HG02588 (cell line): Measurements from ENCODE around the gene SRD5A1.

Experiments used
- ATAC-seq: cut with Tn5 transposase; IDR thresholded peaks from one replicate; pipeline ENCODE4 v1.9.1; 2021; ENCODE audit warnings: mild to moderate bottlenecking, moderate library complexity; ENCODE audit not compliant: unreplicated experiment

The SRD5A1 gene

DNA sequence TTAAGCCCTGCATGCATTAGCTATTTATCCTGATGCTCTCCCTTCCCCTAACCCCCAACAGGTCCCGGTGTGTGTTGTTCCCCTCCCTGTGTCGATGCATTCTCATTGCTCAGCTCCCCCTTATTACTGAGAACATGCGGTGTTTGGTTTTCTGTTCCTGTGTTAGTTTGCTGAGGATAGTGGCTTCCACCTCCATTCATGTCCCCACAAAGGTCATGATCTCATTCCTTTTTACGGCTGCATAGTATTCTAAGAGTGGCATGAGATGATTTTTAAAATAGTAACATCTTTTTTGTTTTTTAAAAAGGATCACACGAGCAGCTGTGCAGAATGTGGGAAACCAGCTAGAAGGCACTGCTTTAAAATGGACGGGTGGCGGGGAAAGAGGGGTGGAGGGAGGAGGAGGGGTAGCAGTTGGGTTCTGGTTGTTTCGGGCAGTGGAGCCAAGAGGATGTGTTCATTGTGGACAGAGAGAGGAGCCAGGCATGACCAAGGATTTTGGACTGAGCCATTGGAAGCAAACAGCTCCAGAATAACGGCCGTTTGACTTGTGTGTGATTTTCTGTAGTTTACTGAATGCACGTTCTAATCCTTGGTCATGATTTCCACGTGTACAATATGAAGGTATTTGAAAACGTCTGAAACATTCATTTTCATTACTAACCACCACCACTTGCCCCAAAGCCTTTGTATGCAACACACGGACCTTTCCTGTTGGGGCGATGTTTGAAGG, 78.3 kb downstream of the SRD5A1 start:
- no peak for ATAC-seq

DNA sequence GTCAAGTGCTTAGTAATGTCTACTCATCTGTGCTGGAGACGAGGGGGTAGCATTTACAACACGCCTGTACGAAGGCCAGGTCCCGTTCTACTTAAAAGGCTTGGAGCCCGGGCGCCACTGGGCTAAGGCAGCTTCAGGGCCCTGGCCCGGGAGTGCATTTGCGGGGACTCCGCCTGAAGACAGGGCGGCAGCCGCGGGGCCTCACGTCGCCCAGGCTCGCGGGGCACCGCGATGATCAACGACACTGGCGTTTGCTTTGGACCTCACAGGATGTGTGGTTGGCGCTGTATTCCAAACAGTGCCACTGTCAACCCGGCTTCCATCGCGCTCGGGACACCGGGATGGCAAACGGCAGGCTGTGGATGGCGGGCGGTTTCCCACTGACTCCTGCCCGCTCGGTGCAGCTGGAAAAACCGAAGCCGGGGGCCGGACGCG, 78.9 kb downstream of the SRD5A1 start:
- no peak for ATAC-seq

DNA sequence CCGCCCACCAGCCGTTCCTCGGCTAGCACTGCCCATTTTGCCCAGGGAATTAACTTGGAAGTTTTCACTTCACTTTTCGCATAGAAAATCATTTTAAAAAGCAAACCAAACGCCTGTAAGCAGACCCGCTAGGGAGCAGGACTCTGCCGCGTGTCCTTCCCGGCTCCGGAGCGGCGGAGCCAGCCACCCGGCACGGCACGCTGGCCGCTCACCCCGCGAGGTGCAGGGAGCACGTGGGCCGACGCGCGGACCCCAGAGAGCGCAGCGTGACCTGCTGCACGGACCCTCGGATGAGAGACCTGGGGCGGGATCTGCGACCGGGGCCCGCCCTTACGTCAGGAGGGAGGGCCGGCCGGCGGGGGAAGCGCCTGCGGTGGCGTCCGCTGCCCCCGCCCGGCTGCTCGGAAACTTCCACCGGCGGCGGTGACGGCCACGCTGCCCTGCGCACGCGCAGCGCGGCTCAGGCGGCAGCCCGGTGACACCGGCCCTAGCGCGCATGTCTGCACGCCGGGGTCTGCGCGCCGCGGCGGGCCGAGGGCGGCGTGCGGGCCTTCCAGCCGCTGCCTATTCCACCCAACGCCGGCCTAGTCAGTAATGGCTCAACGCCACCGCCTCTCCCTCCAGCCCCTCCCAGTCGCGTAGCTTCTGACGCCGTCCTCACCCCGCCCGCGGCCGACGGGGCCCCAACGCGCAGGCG, 79.5 kb downstream of the SRD5A1 start:
- ATAC-seq = peak; percentile 54

DNA sequence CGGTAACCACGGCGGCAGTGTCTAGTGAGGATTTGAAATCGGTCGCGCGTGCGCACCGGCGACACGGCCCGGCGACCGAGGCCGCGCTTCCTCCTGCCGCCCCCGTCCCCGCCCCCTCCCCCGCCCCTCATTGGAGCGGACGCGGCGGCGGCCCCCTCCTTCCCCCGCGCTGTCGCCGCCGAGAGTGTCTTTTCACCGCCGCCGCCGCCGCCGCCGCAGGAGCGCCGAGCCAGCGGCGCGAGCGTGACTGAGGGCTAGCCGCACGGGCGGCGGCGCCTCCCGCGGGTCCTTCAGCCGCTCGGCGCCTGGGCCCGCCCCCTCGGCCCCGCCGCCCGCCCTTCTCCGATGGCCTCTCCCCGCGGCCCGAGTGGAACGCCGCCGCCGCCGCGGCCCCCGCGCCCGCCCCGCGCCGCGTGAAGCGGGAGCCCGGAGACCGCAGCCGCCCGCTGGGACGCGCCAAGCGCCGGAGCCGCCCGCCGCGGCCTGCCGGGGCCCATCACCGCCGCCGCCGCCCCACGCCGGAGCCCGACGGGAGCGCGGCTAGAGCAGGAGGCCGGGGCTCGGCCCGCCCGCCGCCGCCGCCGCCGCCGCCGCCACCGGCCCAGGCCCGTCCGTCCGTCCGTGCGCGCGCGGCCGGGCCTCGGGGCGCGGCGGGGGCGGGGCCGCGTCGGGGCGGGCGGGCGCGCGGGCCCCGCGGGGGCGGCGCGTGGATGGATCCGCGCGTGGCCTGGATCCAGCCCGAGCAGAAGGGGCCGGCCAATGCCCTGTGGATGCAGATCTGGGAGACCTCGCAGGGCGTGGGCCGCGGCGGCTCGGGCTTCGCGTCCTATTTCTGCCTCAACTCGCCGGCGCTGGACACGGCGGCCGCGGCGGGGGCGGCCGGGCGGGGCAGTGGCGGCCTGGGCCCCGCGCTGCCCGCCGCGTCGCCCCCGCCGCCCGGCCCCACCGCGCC, 80.3 kb downstream of the SRD5A1 start, which contains the start of gene TENT4A:
TSS of gene TENT4A (plus strand) at position 159 of the 952 bp plus-strand sequence. CDS start at position 711, 552 bp downstream.
- ATAC-seq = peak; percentile 25

DNA sequence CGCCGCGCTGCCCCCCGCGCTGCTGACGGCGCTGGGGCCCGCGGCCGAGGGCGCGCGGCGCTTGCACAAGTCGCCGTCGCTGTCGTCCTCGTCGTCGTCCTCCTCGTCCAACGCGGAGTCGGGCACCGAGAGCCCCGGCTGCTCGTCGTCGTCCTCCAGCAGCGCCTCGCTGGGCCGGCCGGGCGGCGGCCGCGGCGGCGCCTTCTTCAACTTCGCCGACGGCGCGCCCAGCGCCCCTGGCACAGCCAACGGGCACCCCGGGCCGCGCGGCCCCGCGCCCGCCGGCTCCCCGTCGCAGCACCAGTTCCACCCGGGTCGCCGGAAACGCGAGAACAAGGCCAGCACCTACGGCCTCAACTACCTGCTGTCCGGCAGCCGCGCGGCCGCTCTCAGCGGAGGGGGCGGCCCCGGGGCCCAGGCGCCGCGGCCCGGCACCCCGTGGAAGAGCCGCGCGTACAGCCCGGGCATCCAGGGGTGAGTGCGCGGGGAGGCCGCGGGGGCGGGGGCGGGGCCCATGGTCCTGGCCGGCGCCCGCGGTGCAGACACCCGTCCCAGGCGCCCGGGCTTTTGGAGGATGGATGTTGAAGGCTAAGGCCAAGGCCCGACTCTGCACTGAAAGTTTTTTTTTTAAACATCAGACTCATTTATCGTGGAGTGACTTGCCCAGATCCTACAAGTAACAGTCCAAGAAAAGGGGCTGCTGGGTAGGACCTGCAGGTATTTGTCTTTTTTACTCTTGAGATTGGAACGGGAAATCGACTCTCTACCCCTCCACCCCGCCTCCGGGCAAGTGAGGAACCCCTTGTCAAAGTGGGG, 81.2 kb downstream of the SRD5A1 start:
- ATAC-seq = peak; percentile 10

DNA sequence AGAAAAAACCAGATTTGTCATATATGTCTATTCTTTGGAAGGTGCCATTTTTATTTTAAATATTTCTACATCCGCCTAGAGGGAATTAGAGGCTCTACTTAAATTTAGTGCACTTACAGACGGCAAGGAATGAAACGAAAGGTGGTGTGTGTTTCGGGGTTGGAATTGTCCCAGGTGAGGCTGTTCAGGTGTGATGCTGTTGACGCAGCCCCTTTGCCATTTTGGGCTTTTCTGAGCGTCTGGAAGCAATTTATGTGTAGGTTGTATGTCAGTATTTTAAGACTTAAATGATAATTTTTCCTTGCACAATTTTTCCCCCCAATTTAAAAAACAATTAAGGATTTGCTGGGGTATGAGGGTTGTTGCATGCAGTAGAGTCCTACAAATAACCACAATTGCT, 82.0 kb downstream of the SRD5A1 start:
- ATAC-seq = no peak

DNA sequence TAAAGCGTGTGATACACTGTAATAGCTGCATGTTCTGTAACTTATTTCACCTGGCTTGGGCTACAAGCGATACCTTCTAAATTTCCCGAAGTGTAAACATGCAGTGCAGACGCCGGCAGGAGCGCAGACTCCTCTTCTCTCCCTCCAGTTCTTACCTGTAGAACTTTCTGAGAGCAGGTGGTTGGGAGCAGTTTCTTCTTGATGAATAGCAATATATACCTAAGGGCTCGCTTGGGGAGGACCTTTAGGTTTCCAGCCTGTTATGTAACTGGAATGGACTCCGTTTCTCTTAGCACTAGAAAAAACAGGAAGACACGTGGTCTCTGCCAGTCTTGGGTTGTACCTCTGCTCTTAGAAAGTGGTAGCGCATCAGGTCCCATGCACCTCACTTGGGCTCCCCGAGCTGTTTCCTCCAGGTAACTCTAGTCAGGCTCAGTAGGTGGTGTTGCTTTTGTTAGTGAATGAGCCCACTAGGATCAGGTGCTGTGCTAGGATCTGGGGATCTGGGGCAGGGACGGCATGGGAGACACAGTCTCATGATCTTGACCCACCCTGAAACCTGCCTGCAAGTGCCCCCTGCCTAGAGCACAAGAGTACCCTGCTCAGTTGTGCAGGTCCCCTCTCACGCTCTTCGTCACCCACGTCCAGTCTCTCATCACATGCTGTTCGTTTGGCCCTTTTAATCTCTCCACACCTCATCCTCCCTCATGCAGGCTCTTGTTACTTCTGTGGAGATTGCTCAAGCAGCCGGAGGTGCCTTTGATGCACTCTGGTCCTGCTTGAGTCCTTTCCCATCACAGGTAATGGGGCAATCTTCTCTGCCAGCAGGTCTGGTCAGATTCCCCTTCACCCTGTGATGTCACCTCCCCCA, 82.8 kb downstream of the SRD5A1 start:
- no peak for ATAC-seq

DNA sequence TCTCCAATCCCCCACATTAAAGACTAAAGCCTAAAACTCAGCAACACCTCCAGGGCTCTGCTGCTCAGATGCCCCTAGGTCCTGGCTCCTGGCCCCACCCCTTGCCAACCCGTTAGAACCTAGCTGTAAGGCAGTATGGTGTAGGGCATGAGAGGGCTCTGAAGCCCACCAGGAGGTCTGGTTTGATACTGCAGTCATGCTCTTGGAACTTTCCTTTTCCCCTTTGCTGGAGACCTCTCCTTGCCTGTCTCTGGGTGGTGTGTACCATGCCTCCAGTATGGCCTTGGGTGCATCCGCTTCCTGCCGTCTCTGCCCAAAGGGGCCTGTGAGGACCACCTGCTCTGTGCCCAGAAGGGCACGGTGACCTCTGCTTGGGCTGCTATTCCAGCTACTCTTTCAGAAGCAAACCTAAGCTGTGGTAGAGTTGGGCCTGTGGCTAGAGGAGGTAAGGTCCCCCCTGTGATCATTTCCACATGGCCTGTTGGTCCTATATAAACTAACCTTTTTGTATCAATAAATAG, 83.4 kb downstream of the SRD5A1 start:
- no peak for ATAC-seq

DNA sequence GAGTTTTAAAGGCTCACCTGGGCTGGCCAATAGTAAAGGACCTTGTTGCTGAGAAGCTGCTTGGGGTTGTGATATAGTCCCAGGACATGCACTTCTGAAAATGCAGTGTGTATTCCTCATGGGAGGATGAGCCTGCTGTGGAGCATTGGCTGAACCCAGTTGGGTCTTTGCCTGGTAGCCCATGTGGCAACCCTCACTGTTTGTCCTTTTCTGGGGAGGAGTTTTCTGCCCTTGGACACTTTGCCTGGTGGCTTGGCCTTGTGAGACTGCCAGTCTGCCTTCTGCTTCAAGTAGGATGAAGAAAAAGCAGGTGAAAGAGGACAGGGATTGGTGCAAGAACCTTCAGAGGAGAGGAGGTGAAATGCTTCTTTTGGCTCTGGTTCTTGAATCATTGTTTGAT, 84.0 kb downstream of the SRD5A1 start:
- no peak for ATAC-seq

DNA sequence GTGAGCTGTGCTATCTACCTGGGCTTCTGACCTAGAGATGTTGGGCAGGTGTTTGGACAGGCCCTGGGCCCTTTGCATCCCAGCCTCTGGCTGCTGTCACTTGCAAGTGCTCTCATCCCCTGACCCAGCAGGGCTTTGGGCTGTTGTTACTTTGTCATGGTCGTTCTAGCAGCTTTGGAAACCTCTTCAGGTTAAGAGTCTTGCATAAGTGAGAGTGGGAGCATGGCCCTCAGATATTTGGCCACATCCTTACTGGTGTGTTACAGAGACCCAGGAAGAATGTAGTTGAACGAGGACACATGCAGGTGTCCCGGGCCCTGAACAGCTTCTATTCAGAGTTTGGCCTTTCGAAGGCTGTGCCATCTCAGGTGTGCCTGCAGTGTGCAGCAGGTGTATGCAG, 84.4 kb downstream of the SRD5A1 start:
- no peak for ATAC-seq

DNA sequence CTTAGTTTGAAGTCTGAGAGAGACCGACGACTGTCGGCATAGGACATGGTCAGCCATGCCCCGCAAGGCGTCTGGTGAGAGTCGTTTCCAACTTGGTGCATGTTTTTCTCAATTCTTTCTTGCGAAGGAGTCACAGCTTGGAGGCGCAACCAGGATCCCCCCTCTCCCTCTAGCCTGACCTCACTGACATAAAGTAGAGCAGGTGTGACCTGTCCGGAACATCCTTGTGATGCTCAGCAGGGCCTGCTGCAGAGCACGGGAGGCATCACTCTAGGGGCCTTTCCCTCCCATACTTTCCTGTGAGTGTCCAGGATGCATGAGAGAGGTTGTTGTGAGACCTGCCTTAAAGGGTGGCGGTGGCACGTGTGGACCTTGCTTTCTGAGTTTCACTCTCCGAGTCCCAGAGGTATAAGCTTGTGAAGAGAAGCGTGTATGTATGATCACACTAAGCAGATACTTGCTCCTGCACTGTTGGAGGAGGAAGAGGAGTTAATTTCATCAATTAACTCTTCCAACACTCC, 85.0 kb downstream of the SRD5A1 start:
- no peak for ATAC-seq

DNA sequence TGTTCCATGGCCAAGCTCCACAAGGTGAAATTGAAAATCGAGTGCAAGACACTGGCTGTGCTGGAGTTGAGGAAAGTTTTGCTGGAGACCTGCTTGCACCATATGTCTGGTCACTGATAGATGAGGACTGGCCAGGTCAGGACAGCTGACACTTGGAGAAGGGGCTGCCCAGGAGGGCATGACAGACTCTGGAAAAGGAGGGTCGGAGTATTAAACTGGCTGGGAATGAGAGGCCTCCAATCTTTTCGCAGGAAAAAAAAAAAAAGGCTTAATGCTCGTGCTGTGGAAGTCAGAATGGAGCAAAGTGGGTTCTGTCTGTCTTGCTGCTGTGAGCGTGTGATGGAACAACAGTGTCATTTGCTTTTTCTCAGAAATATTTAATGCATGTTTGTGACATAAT, 85.5 kb downstream of the SRD5A1 start:
- no peak for ATAC-seq

DNA sequence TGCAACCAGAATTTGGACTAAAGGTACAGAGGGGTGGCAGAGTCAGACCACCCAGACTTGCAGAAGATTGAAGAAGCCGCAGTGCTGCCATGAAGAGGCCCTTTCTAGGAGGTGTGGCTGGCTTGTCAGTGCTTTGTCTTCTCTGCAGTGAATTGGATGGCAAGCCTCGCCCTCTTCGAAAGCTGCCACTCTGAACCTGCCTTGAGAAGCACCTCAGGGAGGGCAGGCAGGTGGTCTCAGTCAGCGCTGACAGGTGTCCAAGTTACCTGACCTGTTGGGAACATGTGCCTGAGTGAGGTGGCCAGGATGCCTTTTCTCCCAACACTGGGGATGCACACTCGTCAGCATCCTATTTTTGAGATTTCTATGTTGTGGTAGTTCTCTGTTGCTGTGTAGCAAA, 86.2 kb downstream of the SRD5A1 start:
- no peak for ATAC-seq

DNA sequence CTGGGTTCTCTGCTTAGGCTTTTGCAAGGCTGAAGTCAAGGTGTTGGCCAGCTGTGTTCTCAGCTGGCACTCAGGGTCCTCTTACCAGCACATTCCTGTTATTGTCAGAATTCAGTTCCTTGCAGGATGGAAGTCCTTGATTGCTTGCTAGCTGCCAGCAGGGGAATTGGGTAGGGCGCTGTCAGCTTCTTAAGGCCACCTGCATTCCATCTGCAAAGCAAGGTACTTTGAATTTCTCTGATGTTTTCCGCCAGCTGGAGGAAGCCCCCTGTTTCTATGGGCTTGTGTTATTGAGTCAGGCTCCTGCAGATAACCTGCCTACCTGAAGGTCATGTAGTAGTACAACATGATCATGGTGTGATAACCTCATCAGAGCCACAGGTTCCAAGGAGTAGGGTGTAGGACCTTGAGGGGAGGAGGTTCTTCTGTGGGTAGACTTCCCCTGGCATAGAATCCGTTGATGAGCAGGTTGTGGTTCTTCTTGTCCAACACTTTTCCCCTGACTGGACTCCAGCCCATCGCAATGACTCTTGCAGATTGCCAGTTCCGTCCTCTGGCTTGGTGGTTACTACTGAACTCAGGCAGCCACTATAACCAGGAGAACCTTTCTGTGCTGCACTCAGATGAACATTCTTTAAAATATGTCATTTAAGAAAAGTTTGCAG, 86.8 kb downstream of the SRD5A1 start:
- no peak for ATAC-seq

DNA sequence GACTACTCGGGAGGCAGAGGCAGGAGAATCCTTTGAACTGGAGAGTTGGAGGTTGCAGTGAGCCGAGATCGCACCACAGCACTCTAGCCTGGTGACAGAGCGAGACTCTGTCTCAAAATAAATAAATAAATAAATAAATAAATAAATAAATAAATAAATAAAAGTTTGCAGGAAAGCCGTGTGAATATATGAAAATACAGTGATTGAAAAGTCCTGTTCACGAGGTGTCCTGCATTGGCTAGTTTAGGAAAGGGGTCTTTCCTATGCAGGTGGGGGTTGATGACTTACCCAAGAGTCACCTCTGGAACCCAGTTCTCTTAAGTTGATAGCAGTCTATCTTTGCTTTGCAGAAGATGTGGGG, 87.3 kb downstream of the SRD5A1 start:
- ATAC-seq = no peak

DNA sequence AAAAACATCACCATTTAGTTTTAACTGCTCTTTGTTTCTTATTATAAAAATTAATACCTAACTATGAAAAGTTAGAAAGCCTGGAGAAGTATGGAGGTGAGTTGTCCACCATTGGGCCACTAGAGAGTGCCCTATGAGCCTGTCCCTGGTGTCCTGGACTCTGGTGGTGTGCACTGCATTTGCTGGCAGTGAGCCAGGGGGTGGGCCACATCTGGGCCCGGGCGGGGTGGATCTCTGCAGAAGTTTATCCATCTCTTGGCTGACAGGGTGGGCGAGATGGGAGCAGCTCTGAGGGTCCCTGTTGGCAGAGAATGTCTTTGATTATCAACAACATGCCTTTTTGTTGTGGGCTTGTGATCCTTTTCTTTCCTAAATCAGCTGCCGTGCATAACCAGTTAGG, 88.2 kb downstream of the SRD5A1 start:
- ATAC-seq = no peak

DNA sequence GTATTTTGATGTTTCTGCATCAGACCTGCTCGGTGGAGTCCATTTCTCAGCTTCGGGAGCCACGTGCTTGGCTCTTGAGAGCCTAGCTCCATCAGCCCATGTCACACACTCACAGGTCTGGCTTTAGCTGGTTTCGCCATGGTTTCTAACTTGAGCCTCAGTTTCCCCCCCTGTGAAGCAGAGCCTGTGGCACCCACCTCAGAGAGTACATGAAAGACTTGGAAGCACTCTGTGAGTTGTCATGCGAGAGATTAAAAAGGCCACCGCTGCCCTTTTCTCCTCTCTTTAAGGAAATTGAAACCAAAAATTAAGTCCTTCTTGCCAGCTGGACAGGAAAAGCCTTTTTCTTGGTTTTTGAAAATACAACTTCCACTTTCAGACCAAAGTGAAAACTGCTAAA, 88.8 kb downstream of the SRD5A1 start:
- ATAC-seq = peak; percentile 50

DNA sequence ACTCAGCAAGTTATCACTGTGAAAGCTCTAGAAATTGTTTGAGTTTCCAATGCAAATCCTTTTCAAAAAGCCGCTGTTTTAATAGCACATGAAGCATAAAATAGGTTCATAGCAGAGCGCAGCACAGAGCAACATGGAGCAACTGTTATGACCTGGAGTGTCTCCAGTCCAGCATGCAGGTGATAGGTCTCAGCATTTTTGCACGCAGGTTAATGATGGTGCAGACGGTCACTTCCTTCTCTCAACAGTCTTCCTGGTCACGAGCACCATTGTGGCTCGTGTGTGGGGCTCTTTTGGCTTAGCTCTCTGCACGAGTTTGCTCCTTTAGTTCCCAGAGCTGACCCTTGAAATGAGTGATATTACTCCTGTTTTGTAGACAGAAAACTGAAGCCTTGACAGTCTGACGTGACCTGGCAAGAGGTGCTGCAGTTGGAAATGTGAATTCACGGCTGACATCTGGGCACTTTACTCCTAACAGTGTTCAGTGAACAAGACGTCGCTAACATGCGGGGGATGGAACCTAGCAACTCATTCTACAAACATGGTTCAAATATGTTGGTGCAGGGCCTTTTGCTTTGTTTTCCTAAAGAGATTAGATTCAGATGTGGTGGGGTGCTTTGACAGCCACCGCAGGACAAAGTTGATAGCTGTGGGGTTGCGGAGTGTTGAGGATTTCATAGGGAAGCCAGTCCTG, 90.0 kb downstream of the SRD5A1 start:
- no peak for ATAC-seq
